Prostate gland (tissue), 2 donors: ENCODE measurements around the gene XRCC3.

Experiments used
- POLR2A ChIP-seq: fragments of 450-650 bp; IDR thresholded peaks from one replicate; pipeline ENCODE4 v1.6.1; 2016; ENCODE audit warnings: antibody characterized with exemption, mild to moderate bottlenecking
- POLR2AphosphoS5 ChIP-seq: sonication (generic); formaldehyde crosslinking; IDR thresholded peaks from one replicate; pipeline ENCODE4 v1.6.1; 2017; ENCODE audit warnings: antibody characterized with exemption
- TF ChIP-seq, protein P1 (sequence below), 4 experiments: fragments of 200-600 bp in 2 of 4; fragments of 450-650 bp in 2 of 4; sonication (generic) in 2 of 4; IDR thresholded peaks; 1 replicate in 3 of 4; 2 replicates in 1 of 4; pipeline ENCODE4 v1.5.1; 2016 to 2019; ENCODE audit warnings: antibody characterized with exemption in 4 of 4, mild to moderate bottlenecking in 2 of 4, moderate library complexity in 2 of 4

DNA sequence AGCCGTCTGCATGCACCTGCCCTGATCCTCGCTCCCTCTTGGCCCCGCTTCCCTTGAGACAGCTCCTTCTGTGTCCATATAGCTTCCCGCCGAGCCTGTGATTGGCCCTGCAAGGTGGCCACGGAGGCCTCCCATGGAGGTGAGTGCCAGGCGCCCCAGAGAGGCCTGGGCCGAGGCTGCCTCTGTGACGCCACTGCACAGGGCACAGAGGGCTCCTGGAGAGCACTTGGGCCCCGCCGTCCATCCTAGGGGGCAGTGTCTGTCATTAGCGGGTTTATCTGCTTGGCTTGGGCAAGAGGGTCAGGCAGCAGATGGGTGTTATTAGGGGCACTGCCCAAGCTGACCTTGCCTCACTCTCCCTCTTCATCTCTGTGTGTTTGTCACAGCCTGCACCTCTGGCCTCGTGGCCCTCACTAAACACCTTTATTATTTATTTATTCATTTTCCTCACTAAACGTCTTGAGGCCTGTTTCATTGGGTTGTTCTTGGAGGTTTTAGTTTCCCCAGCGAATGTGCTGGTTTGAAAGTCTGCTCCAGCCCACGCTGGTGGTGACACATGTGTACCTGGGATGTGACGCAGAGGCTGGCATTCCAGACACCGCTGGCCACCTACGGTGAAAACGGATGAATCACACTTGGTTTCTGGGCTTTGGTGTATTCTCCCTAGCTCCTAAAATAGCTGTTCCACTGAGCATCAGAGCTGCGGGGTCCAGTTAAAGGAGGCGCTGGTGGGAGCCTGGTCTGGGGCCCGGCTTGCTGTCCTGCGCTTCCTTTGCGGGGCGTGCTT lies 6.3 kb upstream of the XRCC3 start:
- TF ChIP-seq, protein P1, sequence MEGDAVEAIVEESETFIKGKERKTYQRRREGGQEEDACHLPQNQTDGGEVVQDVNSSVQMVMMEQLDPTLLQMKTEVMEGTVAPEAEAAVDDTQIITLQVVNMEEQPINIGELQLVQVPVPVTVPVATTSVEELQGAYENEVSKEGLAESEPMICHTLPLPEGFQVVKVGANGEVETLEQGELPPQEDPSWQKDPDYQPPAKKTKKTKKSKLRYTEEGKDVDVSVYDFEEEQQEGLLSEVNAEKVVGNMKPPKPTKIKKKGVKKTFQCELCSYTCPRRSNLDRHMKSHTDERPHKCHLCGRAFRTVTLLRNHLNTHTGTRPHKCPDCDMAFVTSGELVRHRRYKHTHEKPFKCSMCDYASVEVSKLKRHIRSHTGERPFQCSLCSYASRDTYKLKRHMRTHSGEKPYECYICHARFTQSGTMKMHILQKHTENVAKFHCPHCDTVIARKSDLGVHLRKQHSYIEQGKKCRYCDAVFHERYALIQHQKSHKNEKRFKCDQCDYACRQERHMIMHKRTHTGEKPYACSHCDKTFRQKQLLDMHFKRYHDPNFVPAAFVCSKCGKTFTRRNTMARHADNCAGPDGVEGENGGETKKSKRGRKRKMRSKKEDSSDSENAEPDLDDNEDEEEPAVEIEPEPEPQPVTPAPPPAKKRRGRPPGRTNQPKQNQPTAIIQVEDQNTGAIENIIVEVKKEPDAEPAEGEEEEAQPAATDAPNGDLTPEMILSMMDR (IDR thresholded peaks at IDR 0.05): no peak
- TF ChIP-seq POLR2AphosphoS5: no peak
- no peak for TF ChIP-seq POLR2A
